Right ventricle myocardium inferior (tissue), 1 donor: Measurements from ENCODE around the gene CTIF. TPM values are rescaled to one million over a fixed set of nuclear protein-coding genes. Genes with fewer than 3 reads are reported as not detected.

Experiments
- ATAC-seq: fragments of 200-7000 bp; cut with Tn5 transposase; one replicate; pipeline ENCODE4 v1.9.1; 2020; ENCODE audit warnings: mild to moderate bottlenecking, moderate library complexity
- DNase-seq: peaks from one replicate; pipeline ENCODE4 v3.0.0; 2021; ENCODE audit errors: missing footprints
- intact Hi-C: fragments of 100-400 bp; cut with DNase I; formaldehyde crosslinking; loops from one replicate; pipeline ENCODE4 v1.11.0; 2022
- total RNA-seq: library from RNA; stranded (reverse); fragmentation: NEBNext Ultra II Directional; extraction: Animal tissue kit (Norgen Biotek cat#: 25700); gene quantifications from one replicate; pipeline ENCODE4 v1.2.1, GENCODE V29; 2021
- donor health status: DM: no; HTN: yes; CAD: no; lungs with severe emphysema.

CTIF gene
- total RNA-seq, 1 donor from 2014 or later = 74.0 TPM

DNA sequence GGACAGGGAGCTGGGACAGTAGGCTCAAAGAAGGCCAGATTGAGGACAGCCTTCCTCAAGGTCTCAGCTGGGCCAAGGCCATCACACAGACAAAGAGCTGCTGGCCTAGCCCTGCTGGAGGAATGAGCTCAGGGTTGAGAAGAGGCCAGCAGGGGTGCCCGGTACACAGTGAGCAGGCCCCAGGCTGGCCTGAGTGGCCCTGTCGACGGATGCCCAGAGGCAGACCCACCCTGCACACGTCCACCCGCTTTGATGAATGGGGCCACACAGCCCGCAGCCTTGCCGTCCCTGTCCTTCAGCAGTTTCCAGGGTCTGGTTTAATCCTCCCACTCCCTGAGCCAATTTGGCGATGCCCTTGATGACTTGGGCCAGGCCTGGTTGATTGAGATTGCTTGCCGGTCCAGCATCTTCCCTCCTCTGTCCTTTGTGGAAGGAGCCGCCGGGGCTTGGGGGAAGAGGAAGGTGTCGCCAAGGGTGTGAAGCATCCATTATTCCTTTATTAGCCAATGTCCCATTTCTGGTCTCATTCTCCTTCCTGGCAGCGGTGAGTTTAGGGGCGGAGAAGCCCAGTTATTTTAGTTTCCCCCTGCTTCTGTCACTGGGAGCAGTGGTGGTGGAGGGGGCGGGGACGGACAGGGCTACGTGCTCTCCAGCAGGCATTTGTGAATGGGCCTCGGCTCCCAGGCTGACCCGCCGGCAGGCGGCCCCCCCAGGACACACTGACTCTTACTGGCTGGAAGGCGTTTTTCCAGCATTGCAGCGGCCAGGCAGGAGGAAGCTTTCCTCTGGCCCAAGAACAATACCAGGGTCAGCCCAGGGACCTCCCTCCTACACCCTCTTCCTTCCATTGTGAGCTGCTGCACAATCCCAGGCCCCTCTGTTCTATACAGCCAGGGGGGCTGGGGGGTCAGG, 141.8 kb downstream of the CTIF start:
- intact Hi-C loops = loop anchor here (2.0 kb wide), 5 partner anchors 32 to 272 kb away; no protein-coding TSS in a partner anchor
- peak; percentile 85 for DNase-seq
- ATAC-seq = peak; percentile 83

GRCh38 chr18:48682768-48683167, 143.9 kb downstream of the CTIF start:
- intact Hi-C loops = no loop called here
- ATAC-seq (no peak), DNase-seq (no peak)

DNA sequence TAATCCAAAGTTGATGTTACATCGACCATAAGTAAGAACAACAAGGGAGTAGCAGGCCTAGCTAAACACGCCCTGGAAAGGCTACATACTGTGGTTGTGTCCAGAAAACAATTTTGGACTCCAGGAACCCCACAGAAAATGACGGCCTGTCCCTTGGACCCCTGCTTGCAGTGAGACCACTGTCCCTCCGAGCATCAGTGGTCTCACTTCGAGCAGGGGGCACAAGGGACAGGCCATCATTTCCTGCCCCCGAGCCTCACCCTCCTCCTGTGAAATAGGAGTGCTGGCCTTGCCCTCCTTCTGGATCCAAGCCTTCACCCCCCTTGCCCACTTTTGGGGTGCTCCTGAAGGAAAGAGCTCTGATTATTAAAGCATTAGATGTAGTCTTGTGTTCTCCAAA, 144.4 kb downstream of the CTIF start:
- ATAC-seq (no peak), DNase-seq (no peak)
- intact Hi-C loops = no loop called here

GRCh38 chr18:48683661-48684060, 144.8 kb downstream of the CTIF start:
- intact Hi-C loops = no loop called here
- DNase-seq (no peak), ATAC-seq (no peak)

GRCh38 chr18:48687346-48688042, 148.7 kb downstream of the CTIF start:
- no peak for DNase-seq
- intact Hi-C loops = loop anchor here (5.0 kb wide), 1 partner anchor 155 kb away; no protein-coding TSS in a partner anchor
- ATAC-seq = no peak

DNA sequence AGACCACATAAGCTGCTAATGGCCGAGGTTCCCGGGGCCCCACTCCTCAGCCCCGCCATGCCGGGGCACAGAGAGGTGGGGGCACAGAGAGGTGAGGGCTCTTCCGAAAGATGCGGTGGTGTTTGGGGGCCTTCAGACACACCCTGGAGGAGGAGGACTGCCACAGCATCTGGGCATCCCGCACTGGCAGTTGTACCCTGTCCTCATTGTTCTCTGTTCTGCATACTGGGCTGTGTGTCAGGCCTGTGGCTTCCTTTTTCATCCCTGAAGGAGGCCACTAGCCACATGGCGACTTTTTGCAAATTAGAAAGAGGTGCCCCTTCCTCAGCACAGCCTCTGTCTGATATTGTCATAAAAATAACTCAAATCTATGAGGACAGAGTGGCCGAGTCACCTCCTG, 150.1 kb downstream of the CTIF start:
- ATAC-seq (no peak), DNase-seq (no peak)
- intact Hi-C loops = loop anchor here (5.0 kb wide), 1 partner anchor 153 kb away; no protein-coding TSS in a partner anchor

DNA sequence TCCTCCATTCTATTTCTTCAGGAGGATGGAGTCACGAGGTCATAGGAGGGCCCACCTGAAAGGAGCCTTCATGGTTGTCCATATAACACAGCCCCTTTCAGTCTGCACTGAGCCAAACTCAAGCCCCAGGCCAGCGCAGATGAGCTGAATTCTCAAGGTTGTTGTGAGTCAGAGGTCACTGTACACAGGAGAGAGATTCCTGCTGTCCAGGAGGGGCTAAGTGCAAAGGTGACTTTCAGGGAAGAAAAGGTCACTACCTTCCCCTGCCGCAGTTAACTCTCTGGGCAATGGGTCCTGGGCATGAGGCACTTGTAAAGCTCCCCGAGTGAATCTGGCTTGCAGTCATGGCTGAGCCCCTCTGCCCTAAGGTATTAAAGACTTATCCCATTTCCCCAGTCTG, 150.7 kb downstream of the CTIF start:
- DNase-seq (no peak), ATAC-seq (no peak)
- intact Hi-C loops = loop anchor here (5.0 kb wide), 1 partner anchor 153 kb away; no protein-coding TSS in a partner anchor

DNA sequence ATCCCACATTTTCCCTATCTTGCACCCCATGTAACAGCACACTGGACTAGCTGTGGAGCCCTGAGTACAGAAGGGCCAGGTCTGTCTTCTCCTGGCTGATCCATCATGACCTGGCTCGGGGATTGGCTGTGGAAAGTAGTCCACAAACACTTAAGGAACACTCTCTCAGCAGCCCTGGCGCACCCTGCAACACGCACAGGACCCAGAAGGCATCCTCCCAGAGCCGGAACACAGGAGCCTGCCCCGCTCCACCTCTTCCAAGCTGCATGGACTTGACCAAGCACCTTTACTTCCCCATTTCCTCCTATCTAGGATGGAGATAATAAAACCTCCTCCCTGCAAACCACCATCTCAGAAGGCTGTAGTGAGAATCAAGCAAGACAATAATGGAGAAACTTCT, 151.7 kb downstream of the CTIF start:
- no peak for DNase-seq
- ATAC-seq = no peak
- intact Hi-C loops = no loop called here

DNA sequence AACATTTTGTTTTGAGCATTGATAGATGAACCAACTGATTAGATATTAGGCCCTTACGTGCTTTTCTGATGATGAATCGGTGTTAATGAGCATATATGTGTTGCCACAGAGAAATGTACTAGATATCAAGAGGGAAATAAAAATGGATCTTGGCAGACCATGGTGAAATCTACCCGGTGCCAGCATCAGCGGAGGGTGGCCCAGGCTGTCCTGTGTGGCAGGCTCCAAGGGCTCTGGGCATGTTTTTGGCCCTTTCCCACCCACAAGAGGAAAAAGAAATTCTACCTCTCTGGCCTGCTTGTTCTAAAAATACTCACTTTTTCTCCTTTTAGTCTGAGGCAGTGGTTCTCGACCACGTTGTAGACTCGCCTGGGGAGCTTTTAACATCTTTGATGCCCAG, 154.2 kb downstream of the CTIF start:
- DNase-seq (no peak), ATAC-seq (peak; percentile 32)
- intact Hi-C loops = no loop called here

DNA sequence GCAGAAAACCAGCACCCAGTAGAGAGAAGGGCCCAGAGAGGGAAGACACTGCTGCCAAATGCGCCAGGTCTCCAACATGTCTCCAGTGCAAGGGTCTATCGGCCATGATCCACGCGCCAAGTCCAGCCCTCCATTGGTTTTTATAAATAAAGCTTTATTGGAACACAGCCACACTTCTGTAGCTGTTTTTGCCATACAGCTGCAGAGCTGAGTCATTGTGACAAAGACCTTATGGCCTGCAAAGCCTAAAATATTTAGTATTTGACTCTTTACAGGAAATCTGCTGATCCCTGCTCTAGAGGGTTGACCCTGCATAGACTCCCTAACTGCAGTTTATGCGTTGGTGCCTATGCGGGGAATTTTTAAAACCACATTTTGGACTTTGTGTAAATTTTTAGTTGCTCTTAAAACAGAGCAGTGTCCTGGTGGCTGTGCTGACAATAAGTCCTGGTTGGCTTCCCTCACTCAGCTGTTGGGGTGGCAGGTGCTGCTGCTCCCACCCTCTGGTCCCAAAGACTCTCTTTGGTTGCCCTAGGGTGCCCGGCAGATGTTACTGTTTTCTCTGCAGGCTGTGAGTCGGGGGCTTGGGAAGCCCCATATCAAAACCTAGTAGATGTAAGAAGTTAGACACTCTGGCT, 154.9 kb downstream of the CTIF start:
- DNase-seq (no peak), ATAC-seq (no peak)
- intact Hi-C loops = no loop called here

DNA sequence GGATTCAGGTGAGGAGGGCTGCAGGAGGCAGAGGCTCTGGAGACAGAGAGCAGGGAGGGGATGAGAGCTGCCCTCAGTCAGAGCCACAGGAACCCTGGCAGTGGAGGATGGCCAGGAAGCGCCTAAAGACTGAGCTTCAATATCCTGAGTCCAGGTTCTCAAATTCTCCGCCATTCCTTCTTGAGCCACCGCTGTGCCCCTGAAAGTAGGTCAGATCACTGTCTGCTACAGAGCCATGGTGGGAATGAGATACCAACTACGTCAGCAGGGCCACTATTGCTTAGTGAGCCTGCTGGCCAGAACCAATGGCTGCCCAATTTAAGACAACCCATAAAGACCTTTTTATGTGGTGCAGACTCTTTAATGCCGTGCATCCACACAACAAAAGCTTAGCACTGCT, 155.5 kb downstream of the CTIF start:
- DNase-seq (no peak), ATAC-seq (no peak)
- intact Hi-C loops = no loop called here

- intact Hi-C loops = no loop called here
- ATAC-seq = no peak
- no peak for DNase-seq
Measured at GRCh38 chr18:48695671-48696070, 156.8 kb downstream of the CTIF start.

GRCh38 chr18:48696218-48696617, 157.4 kb downstream of the CTIF start:
- DNase-seq (no peak), ATAC-seq (no peak)
- intact Hi-C loops = no loop called here

GRCh38 chr18:48697441-48697840, 158.6 kb downstream of the CTIF start:
- DNase-seq (no peak), ATAC-seq (no peak)
- intact Hi-C loops = no loop called here

DNA sequence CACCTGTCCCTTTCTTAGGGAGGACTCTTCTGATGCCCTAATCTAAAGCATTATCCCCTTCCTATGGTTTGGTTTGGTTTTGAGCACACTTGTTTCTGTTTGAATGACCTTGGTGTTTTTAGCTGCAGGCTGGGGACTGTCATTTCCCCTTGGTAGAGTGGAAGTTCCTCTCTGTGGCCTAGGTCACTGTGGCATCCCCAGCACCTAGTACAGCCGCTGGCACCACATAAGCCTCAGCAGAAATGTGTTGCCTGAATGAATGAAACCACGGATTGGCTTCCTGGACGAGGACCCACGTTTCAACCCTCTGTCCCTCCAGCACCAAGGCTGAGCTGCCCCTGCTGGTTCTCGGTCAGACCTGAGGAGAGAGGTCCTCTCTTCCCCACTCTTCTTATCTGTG, 159.9 kb downstream of the CTIF start:
- ATAC-seq (no peak), DNase-seq (no peak)
- intact Hi-C loops = no loop called here

DNA sequence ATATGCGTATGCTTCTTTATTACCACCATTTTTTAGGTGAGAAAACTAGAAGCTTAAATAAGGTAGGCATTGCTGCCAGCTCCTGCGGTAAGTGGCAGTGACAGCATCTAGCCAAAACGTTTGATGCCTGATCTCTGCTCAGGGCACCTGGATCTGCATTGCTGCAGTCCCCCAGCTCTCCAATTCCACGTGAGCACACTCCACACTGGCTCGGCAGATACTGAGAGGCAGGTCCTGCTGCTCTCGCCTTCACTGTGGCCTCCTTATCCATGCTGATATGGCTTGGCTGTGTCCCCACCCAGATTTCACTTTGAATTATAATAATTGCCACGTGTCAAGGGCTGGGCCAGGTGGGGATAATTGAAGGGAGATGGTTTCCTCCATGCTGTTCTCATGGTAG, 160.9 kb downstream of the CTIF start:
- DNase-seq = no peak
- intact Hi-C loops = no loop called here
- no peak for ATAC-seq

DNA sequence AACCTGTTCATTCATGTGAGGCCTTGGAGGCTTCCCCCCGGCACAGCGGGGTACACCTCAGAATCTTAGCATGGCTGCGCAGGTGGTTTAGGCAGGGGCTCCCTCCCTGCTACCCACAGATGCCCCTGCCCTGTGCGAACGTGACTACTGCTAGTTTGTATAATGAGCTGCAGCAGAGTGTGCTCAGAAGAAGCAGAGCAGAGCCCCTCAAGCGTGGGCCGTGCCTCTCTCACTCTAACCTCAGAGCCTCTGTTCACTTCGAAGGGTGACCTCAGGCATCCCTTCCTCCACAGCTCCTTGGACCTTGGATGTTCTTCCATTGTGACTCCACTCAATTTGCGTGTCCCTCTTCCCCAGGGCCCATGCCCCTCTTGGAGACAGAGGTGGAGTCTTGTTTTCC, 161.6 kb downstream of the CTIF start:
- intact Hi-C loops = no loop called here
- no peak for DNase-seq

GRCh38 chr18:48702346-48703027, 163.7 kb downstream of the CTIF start:
- no peak for ATAC-seq
- intact Hi-C loops = no loop called here
- no peak for DNase-seq

More for the DNA sequence above, 161.6 kb downstream of the CTIF start:
- ATAC-seq = no peak

DNA sequence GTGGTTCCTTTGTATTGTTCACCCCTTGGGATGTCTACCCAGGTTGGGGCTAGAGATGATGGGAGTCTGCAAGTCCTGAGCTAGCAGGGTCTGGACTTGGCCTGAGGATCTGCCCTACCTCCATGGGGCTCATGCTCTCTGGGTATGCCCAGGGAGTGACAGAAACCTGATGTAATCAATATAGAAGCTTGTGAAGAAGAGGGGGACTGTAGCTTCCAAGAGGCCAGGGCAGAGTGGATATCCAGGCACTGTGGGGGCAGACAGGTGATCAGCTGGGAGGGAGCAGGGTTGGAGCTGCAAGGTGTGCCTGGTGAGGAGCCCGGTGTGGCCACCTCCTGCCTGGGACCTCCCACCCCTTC, 164.2 kb downstream of the CTIF start:
- intact Hi-C loops = no loop called here
- ATAC-seq = no peak
- DNase-seq = no peak
